Measurements from ENCODE around the gene LRTM2. TPM values are rescaled to one million over a fixed set of nuclear protein-coding genes. Genes with fewer than 3 reads are reported as not detected.
A peak's percentile ranks its signal among the peaks of the same experiment; 100 is the strongest.

LRTM2 gene
- total and polyA plus RNA-seq, 2 donors (not counting 1 experiment from before 2014, with no cell fraction given): not detected

DNA sequence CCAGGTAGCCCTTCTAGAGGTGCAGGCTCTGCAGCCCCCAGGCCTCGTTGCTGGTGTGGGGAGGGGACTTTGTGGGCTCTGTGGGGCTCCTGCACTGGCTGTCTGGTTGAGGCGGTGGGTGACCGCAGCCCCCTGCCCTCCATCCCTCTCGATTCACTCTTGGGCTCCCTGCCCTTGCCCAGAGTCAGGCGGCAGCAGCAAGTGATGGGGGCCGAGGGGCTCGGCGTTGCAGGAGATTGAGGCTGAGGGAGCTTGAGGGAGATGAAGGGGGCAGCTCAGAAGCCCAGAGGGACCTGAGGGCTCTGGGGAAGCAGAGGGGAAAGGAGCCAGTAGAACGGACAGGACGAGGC is 9.5 kb upstream of the LRTM2 start:
- H3K27me3 ChIP-seq (ENCODE audit: control insufficient read depth, insufficient read depth, low read length): peaks cover 8% of the 10 kb centered on the region
- no peak overlapping the region for H3K4me3 ChIP-seq (replicated peaks in 1 of 4; ENCODE audit: control extremely low read depth in 1 of 4, insufficient read depth in 1 of 4, low read depth in 3 of 4, low read length in 4 of 4)
- no peaks in the 10 kb centered on the region for H3K36me3 ChIP-seq (ENCODE audit: control insufficient read depth, insufficient read depth, low read length)
- no peak overlapping the region for H3K9ac ChIP-seq (ENCODE audit: insufficient read depth, low read length)
- no peaks in the 10 kb centered on the region for H3K9me3 ChIP-seq (ENCODE audit: control insufficient read depth, insufficient read depth, low read depth, low read length)
- H3K4me1 ChIP-seq (ENCODE audit: control insufficient read depth, extremely low read depth, insufficient read depth, low read length): no peaks in the 10 kb centered on the region
- H3K79me2 ChIP-seq (ENCODE audit: control insufficient read depth, insufficient read depth, low read length): no peaks in the 10 kb centered on the region
- no peak for DNase-seq (ENCODE audit: low read depth in 2 of 2)
- TF ChIP-seq EZH2 (IDR thresholded peaks at IDR 0.05; ENCODE audit: low read length, missing control alignments) (no peak), CTCF (conservative IDR thresholded peaks at IDR 0.05 in 1 of 2, IDR thresholded peaks at IDR 0.05 in 1 of 2; ENCODE audit: low read depth in 1 of 2, low read length in 2 of 2) (no peak)
- no peak overlapping the region for H3K27ac ChIP-seq (ENCODE audit: insufficient read depth, low read length)
- H3K4me2 ChIP-seq (ENCODE audit: extremely low read depth, insufficient read depth, low read length): no peak overlapping the region
- H2AFZ ChIP-seq (ENCODE audit: low read length): no peak overlapping the region
- no peaks in the 10 kb centered on the region for H4K20me1 ChIP-seq (ENCODE audit: control insufficient read depth, extremely low read depth, insufficient read depth, low read length)

- Histone ChIP-seq H2AFZ (ENCODE audit: low read length) (no peak overlapping the region), H3K4me2 (ENCODE audit: extremely low read depth, insufficient read depth, low read length) (no peak overlapping the region), H3K4me3 (replicated peaks in 1 of 4; ENCODE audit: control extremely low read depth in 1 of 4, insufficient read depth in 1 of 4, low read depth in 3 of 4, low read length in 4 of 4) (no peak overlapping the region), H3K79me2 (ENCODE audit: control insufficient read depth, insufficient read depth, low read length) (no peaks in the 10 kb centered on the region), H3K9ac (ENCODE audit: insufficient read depth, low read length) (no peak overlapping the region), H3K4me1 (ENCODE audit: control insufficient read depth, extremely low read depth, insufficient read depth, low read length) (no peaks in the 10 kb centered on the region), H3K36me3 (ENCODE audit: control insufficient read depth, insufficient read depth, low read length) (no peaks in the 10 kb centered on the region), H3K27ac (ENCODE audit: insufficient read depth, low read length) (no peak overlapping the region), H3K9me3 (ENCODE audit: control insufficient read depth, insufficient read depth, low read depth, low read length) (no peaks in the 10 kb centered on the region), H4K20me1 (ENCODE audit: control insufficient read depth, extremely low read depth, insufficient read depth, low read length) (no peaks in the 10 kb centered on the region), H3K27me3 (ENCODE audit: control insufficient read depth, insufficient read depth, low read length) (peaks cover 13% of the 10 kb centered on the region)
- no peak for TF ChIP-seq CTCF (conservative IDR thresholded peaks at IDR 0.05 in 1 of 2, IDR thresholded peaks at IDR 0.05 in 1 of 2; ENCODE audit: low read depth in 1 of 2, low read length in 2 of 2)
- no peak for TF ChIP-seq EZH2 (IDR thresholded peaks at IDR 0.05; ENCODE audit: low read length, missing control alignments)
- DNase-seq (ENCODE audit: low read depth in 2 of 2): peak; percentile 48 to 79
Observed at GRCh38 chr12:1811281-1811947, 9.0 kb upstream of the LRTM2 start.

GRCh38 chr12:1811948-1812291 is 8.4 kb upstream of the LRTM2 start:
- H3K36me3 ChIP-seq (ENCODE audit: control insufficient read depth, insufficient read depth, low read length): no peaks in the 10 kb centered on the region
- H4K20me1 ChIP-seq (ENCODE audit: control insufficient read depth, extremely low read depth, insufficient read depth, low read length): no peaks in the 10 kb centered on the region
- H3K27me3 ChIP-seq (ENCODE audit: control insufficient read depth, insufficient read depth, low read length): peaks cover 18% of the 10 kb centered on the region
- no peak overlapping the region for H3K4me3 ChIP-seq (replicated peaks in 1 of 4; ENCODE audit: control extremely low read depth in 1 of 4, insufficient read depth in 1 of 4, low read depth in 3 of 4, low read length in 4 of 4)
- no peaks in the 10 kb centered on the region for H3K4me1 ChIP-seq (ENCODE audit: control insufficient read depth, extremely low read depth, insufficient read depth, low read length)
- H3K9me3 ChIP-seq (ENCODE audit: control insufficient read depth, insufficient read depth, low read depth, low read length): no peaks in the 10 kb centered on the region
- no peak overlapping the region for H2AFZ ChIP-seq (ENCODE audit: low read length)
- DNase-seq (ENCODE audit: low read depth in 2 of 2): no peak
- no peak for TF ChIP-seq CTCF (conservative IDR thresholded peaks at IDR 0.05 in 1 of 2, IDR thresholded peaks at IDR 0.05 in 1 of 2; ENCODE audit: low read depth in 1 of 2, low read length in 2 of 2)
- no peak overlapping the region for H3K9ac ChIP-seq (ENCODE audit: insufficient read depth, low read length)
- no peak overlapping the region for H3K27ac ChIP-seq (ENCODE audit: insufficient read depth, low read length)
- H3K4me2 ChIP-seq (ENCODE audit: extremely low read depth, insufficient read depth, low read length): no peak overlapping the region
- H3K79me2 ChIP-seq (ENCODE audit: control insufficient read depth, insufficient read depth, low read length): no peaks in the 10 kb centered on the region

All from fibroblast of lung (primary cell).